ENCODE data around the gene PRTFDC1.

PRTFDC1 gene

GRCh38 chr10:24834869-24835268 is 117.5 kb downstream of the PRTFDC1 start:
- DNase-seq, result no peak

GRCh38 chr10:24826009-24826408 is 126.4 kb downstream of the PRTFDC1 start:
- DNase-seq, result no peak

- DNase-seq, result no peak
Measured at GRCh38 chr10:24825551-24825950, 126.9 kb downstream of the PRTFDC1 start.

GRCh38 chr10:24824536-24824935 is 127.9 kb downstream of the PRTFDC1 start:
- DNase-seq, result no peak

- no peak for DNase-seq
Measured at GRCh38 chr10:24824124-24824523, 128.3 kb downstream of the PRTFDC1 start.

- DNase-seq, result no peak
Measured at GRCh38 chr10:24822590-24822989, 129.8 kb downstream of the PRTFDC1 start.

- no peak for DNase-seq
Measured at GRCh38 chr10:24821986-24822385, 130.4 kb downstream of the PRTFDC1 start.

GRCh38 chr10:24816868-24817396 is 135.5 kb downstream of the PRTFDC1 start:
- no peak for DNase-seq

- no peak for DNase-seq
Measured at GRCh38 chr10:24814568-24815313, 137.7 kb downstream of the PRTFDC1 start.

- no peak for DNase-seq
Measured at GRCh38 chr10:24813856-24814255, 138.6 kb downstream of the PRTFDC1 start.

- no peak for DNase-seq
Measured at GRCh38 chr10:24806262-24806661, 146.1 kb downstream of the PRTFDC1 start.

GRCh38 chr10:24804956-24805355 is 147.4 kb downstream of the PRTFDC1 start:
- no peak for DNase-seq

GRCh38 chr10:24804392-24804791 is 148.0 kb downstream of the PRTFDC1 start:
- no peak for DNase-seq

- no peak for DNase-seq
Measured at GRCh38 chr10:24802378-24802777, 150.0 kb downstream of the PRTFDC1 start.

- DNase-seq, result no peak
Measured at GRCh38 chr10:24800861-24801260, 151.5 kb downstream of the PRTFDC1 start.
